Stimulated activated CD8-positive, alpha-beta memory T cell treated with anti-CD3 and anti-CD28 coated beads, Interleukin-15, amount 100 ng/mL, for 1 hour (primary cell): Measurements from ENCODE around the gene GPR132.
A peak's percentile ranks its signal among the peaks of the same experiment; 100 is the strongest.
"Not testable (repeated sequence)": the region's sequence is repeated elsewhere in the genome, so short reads cannot be mapped to it uniquely, and the experiment has no call there.

Experiments used
- DNase-seq: peaks from one replicate; pipeline ENCODE4 v3.0.0-alpha.2; 2020; ENCODE audit warnings: low read depth

GPR132 gene, protein sequence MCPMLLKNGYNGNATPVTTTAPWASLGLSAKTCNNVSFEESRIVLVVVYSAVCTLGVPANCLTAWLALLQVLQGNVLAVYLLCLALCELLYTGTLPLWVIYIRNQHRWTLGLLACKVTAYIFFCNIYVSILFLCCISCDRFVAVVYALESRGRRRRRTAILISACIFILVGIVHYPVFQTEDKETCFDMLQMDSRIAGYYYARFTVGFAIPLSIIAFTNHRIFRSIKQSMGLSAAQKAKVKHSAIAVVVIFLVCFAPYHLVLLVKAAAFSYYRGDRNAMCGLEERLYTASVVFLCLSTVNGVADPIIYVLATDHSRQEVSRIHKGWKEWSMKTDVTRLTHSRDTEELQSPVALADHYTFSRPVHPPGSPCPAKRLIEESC

GRCh38 chr14:105065280-105066228, at the start of gene GPR132:
Gene GPR132, minus strand, starts transcription at chr14:105065430. Its CDS starts 10,010 bp downstream, at chr14:105055420.
- DNase-seq: peak; percentile 77

GRCh38 chr14:105109243-105109642, 44.0 kb upstream of the GPR132 start:
- DNase-seq: not testable (repeated sequence)

GRCh38 chr14:105108516-105108864, 43.3 kb upstream of the GPR132 start:
- no peak for DNase-seq

- no peak for DNase-seq
Observed at GRCh38 chr14:105107781-105108515, 42.7 kb upstream of the GPR132 start.

- no peak for DNase-seq
Observed at GRCh38 chr14:105107351-105107750, 42.1 kb upstream of the GPR132 start.

DNA sequence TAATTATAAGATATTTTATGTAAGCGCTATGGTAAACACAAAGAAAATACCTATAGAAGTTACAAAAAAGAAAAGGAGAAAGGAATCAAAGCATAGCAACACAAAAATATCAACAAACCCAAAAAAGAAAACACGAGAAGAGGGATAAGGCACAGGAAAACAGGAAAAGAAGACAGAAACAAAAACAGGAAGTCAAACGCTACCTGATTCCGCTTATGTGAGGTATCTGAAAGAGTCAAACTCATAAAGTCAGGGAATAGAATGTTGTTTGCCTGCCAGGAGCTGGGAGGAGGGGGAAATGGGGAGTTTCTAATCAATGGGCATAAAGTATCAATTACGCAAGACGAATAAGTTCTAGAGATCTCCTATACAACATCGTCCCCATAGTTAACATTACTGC, 39.9 kb upstream of the GPR132 start:
- no peak for DNase-seq

- no peak for DNase-seq
Observed at GRCh38 chr14:105102893-105103292, 37.7 kb upstream of the GPR132 start.

GRCh38 chr14:105102361-105102870, 37.2 kb upstream of the GPR132 start:
- no peak for DNase-seq

- no peak for DNase-seq
Observed at GRCh38 chr14:105100910-105101309, 35.7 kb upstream of the GPR132 start.

DNA sequence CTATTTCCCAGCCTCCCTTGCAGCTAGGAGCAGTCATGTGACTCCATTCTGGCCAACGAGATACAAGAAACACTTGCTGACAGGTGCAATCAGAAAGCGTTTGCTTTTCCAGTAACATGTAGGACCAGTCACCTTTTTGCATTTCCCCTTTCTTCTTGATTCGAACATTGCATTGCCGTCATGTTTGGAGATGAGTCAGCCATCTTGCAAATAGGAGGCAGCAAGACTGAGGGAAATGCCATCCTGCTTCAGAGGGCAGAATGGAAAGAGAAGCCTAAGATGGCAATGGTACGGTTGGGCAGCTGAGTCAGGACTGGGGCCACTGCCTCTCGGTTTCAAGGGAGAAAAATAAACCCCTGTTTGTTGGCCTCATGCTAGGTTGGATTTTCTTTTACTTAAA, 34.5 kb upstream of the GPR132 start:
- DNase-seq: no peak

GRCh38 chr14:105098316-105098715, 33.1 kb upstream of the GPR132 start:
- no peak for DNase-seq

- no peak for DNase-seq
Observed at GRCh38 chr14:105097794-105098127, 32.5 kb upstream of the GPR132 start.

DNA sequence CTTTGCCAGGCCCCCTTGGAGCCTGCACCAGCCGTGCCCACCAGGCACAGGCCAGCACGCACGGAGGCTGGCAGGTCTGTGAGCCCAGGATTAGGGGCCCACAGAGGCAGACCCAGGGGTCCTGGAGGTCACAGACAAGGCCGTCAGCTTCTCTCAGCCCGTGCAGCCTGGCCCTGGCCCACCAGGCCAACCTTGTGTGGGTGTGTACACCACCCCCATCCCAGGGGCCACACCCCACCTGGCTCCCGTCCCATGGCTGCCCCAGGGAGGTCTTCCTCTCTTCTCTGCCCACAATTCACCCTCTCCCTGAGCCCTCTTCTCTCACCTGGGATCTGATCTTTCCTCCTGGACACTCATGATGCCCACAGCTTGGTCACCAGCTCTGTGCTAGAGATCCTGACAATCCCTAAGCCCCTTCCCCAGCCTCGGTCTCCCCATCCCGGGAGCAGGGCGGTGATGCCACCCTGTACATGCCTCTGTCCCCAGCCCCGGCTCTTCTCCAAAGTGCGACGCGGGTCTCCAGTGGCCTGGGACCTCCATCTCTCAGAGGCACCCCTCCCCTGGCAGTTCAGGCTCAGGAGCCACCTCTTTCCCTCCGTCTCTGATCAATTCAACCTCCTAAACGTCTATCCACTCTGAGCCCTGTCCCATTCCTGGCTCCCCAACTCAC, 31.1 kb upstream of the GPR132 start:
- no peak for DNase-seq

GRCh38 chr14:105095236-105095805, 30.1 kb upstream of the GPR132 start:
- no peak for DNase-seq

GRCh38 chr14:105094193-105094907, 29.1 kb upstream of the GPR132 start:
- no peak for DNase-seq

- peak; percentile 28 for DNase-seq
Observed at GRCh38 chr14:105093431-105094192, 28.4 kb upstream of the GPR132 start.

- DNase-seq: no peak
Observed at GRCh38 chr14:105093038-105093430, 27.8 kb upstream of the GPR132 start.

DNA sequence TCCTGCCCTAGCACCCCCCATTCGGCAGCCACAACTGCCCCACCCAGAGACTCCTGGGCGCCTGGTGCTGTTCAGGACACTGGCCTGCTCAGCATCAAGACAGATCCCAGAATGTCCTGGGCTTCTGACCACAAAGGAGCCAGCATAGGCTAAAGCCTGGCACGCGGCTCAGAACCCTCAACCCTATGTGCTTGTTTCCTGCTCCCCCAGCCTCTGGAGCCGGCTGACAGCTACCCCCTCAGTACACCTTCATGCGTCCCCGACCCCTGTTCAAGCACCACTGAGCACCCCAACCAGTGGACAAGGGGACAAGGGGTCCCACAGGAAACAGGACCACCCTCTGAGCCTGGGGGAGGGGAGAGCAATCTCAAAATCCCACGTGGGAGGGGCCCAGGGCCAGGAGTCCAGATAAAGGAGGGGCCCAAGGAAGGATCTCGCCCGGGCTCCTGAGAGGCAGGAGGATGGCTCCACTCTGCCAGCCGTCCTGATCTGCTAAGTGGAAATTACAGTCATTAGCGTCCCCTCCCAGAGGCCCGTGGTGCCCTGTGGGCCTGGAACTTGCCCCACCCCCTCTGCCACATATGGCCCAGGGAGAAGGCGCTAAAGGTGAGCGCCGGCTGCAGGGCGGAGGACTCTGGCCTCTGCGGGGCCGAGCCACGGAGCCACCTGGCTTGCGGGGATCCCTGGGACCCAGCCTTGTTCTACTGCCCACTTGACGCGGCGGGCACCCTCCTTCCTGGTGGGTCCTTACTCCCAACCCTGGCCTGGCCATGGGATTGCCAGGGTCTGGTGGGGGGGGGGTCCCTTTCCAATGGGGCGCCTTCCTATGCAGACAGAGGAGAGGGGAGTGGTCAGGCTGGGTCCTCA, 27.2 kb upstream of the GPR132 start:
- no peak for DNase-seq
